KMS-11 (cell line): ENCODE results near the gene ZNRF4.

Experiments
- H2AFZ ChIP-seq: fragments of 200-600 bp; sonication (generic); 2 replicates; pipeline ENCODE4 v1.6.1; 2016; ENCODE audit warnings: antibody characterized with exemption, mixed run types, low read depth
- H3K27ac ChIP-seq: fragments of 200-600 bp; sonication (generic); 2 replicates; pipeline ENCODE4 v1.6.1; 2016; ENCODE audit warnings: mild to moderate bottlenecking, mixed run types
- H3K27me3 ChIP-seq: fragments of 200-600 bp; sonication (generic); 2 replicates; pipeline ENCODE4 v1.6.1; 2017; ENCODE audit warnings: mild to moderate bottlenecking, low read depth, mixed run types, moderate library complexity; ENCODE audit not compliant: insufficient read depth
- H3K36me3 ChIP-seq: fragments of 200-600 bp; sonication (generic); 2 replicates; pipeline ENCODE4 v1.6.1; 2017; ENCODE audit warnings: mild to moderate bottlenecking, mixed run types; ENCODE audit not compliant: insufficient read depth
- H3K4me1 ChIP-seq: fragments of 200-600 bp; sonication (generic); 2 replicates; pipeline ENCODE4 v1.6.1; 2016; ENCODE audit warnings: mild to moderate bottlenecking, low read depth, mixed run types; ENCODE audit not compliant: poor library complexity, severe bottlenecking
- H3K4me2 ChIP-seq: fragments of 200-600 bp; sonication (generic); 2 replicates; pipeline ENCODE4 v1.7.0; 2016; ENCODE audit warnings: mild to moderate bottlenecking, mixed run types
- H3K4me3 ChIP-seq: fragments of 200-600 bp; sonication (generic); IDR thresholded peaks from 2 replicates; pipeline ENCODE4 v1.6.1; 2017; ENCODE audit warnings: low read depth, low read length, mixed read lengths; ENCODE audit not compliant: insufficient read depth
- H3K79me2 ChIP-seq: fragments of 200-600 bp; sonication (generic); 2 replicates; pipeline ENCODE4 v1.6.1; 2016; ENCODE audit warnings: low read depth, mixed run types; ENCODE audit not compliant: insufficient read depth
- H3K9ac ChIP-seq: fragments of 200-600 bp; sonication (generic); 2 replicates; pipeline ENCODE4 v1.6.1; 2016; ENCODE audit warnings: mild to moderate bottlenecking, mixed run types
- H4K20me1 ChIP-seq: fragments of 200-600 bp; sonication (generic); 2 replicates; pipeline ENCODE4 v1.6.1; 2016; ENCODE audit warnings: mild to moderate bottlenecking, mixed run types; ENCODE audit not compliant: insufficient read depth
- TF ChIP-seq, protein P1 (sequence below): fragments of 200-600 bp; sonication (generic); conservative IDR thresholded peaks from 2 replicates; pipeline ENCODE4 v1.6.1; 2017; ENCODE audit warnings: low read depth, mild to moderate bottlenecking, antibody characterized with exemption, low read length, moderate library complexity, mixed read lengths

Gene ZNRF4

DNA sequence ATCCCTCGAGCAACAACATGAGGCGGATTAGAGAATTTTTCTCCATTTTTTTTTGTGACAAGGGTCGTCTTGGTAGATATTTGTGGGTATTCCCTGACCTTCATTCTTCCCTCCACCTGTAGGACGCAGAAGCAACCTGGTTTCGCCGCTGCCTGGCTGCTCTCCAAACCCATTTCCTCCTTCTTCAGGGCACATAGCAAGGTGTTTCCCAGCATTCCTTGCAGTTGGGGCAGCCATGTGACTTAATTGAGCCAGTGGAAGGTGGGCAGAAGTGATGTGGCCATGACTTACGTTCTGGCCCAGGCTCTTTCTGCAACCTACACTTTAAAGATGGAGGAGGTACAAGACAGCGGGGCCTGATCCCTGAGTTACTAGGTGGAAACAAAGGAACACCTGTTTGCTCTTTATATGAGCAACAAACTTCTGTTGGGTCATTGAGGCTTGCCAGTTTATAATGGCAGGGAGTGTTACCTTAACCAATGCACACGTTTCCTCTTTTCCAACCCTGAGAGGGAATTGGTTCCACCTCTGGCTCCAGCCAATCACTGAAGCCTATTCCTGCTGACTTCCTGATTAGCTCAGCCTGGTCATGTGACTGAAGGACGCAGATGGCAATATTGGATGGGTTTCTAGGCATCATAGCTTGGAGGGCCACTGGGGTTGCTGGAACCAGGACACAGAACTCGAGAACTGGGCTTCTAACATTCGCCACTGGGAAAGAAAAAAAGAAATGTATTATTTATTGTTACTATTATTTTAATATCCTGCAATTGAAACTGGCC, 30.8 kb upstream of the ZNRF4 start:
- H3K27ac ChIP-seq = no peak overlapping the region
- no peaks in the 10 kb centered on the region for H3K36me3 ChIP-seq
- no peak overlapping the region for H3K4me2 ChIP-seq
- no peak overlapping the region for H2AFZ ChIP-seq
- TF ChIP-seq, protein P1, sequence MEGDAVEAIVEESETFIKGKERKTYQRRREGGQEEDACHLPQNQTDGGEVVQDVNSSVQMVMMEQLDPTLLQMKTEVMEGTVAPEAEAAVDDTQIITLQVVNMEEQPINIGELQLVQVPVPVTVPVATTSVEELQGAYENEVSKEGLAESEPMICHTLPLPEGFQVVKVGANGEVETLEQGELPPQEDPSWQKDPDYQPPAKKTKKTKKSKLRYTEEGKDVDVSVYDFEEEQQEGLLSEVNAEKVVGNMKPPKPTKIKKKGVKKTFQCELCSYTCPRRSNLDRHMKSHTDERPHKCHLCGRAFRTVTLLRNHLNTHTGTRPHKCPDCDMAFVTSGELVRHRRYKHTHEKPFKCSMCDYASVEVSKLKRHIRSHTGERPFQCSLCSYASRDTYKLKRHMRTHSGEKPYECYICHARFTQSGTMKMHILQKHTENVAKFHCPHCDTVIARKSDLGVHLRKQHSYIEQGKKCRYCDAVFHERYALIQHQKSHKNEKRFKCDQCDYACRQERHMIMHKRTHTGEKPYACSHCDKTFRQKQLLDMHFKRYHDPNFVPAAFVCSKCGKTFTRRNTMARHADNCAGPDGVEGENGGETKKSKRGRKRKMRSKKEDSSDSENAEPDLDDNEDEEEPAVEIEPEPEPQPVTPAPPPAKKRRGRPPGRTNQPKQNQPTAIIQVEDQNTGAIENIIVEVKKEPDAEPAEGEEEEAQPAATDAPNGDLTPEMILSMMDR = no peak
- H4K20me1 ChIP-seq = no peaks in the 10 kb centered on the region
- no peak overlapping the region for H3K9ac ChIP-seq
- no peak overlapping the region for H3K4me3 ChIP-seq
- H3K27me3 ChIP-seq = peaks cover 48% of the 10 kb centered on the region
- no peaks in the 10 kb centered on the region for H3K4me1 ChIP-seq
- no peaks in the 10 kb centered on the region for H3K79me2 ChIP-seq

DNA sequence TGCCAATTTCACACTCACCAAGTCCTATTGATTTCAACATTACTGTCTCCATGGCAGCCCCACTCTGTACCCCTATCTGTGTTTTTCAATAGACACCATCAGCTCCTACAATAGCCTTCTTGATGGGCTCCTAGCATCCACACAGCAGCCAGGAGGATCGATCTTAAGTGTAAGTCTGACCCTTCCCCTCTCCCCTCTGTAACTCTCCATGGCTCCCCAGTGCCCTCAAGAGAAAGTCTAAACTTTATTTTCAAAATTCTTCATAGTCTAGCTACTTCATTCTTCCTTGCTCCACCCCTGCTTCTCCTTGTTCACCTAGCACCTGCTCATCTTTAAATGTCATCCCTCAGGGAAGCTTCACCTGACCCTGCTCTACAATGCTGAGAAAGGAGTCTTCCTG, 30.0 kb upstream of the ZNRF4 start:
- Histone ChIP-seq H3K4me2 (no peak overlapping the region), H4K20me1 (no peaks in the 10 kb centered on the region), H3K27me3 (peaks cover 46% of the 10 kb centered on the region), H3K9ac (no peak overlapping the region), H3K27ac (no peak overlapping the region), H3K36me3 (no peaks in the 10 kb centered on the region), H3K79me2 (no peaks in the 10 kb centered on the region), H3K4me3 (no peak overlapping the region), H3K4me1 (no peaks in the 10 kb centered on the region), H2AFZ (no peak overlapping the region)
- TF ChIP-seq, protein P1 = no peak

DNA sequence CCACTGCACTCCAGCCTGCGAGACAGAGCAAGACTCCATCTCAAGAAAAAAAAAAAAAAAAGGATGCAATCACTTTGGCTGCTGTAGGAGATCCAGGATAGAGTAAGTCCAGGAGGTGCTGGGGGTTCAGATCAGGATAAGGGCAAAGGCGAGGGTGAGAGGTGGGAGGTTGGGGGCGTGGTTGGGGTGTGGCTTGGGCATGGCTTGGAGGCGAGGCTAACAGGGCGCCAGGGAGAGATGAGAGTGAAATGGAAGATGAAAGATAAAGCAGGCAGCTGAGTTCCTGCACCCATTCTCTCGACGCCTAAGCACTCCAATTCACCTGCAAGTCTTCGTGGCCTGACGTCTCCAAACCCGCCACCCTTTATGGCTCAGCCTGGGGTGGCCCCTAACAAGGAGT, 25.0 kb upstream of the ZNRF4 start:
- Histone ChIP-seq H3K9ac (no peak overlapping the region), H3K4me2 (no peak overlapping the region), H2AFZ (no peak overlapping the region), H3K27me3 (peaks cover 31% of the 10 kb centered on the region), H3K36me3 (no peaks in the 10 kb centered on the region), H3K27ac (no peak overlapping the region), H4K20me1 (no peaks in the 10 kb centered on the region), H3K79me2 (no peaks in the 10 kb centered on the region), H3K4me3 (no peak overlapping the region), H3K4me1 (no peaks in the 10 kb centered on the region)
- TF ChIP-seq, protein P1 = no peak

DNA sequence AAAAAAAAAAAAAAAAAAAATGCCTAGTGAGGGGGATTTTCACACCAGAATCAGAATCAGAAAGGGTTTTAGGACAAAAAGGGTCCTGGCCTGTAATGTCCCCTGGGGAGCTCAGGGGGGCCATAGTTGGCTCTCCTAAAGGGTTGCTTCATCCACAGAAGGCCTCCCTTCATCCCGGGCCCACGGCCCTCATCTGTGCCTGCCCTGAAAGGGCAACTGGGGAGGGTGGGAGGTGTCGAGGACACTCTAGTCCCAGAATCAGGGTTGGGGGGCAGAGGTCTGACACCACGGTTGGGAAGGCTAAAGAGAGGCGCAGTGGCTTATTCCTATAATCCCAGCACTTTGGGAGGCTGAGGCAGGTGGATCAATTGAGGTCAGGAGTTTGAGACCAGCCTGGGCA, 22.5 kb upstream of the ZNRF4 start:
- no peaks in the 10 kb centered on the region for H3K4me1 ChIP-seq
- peaks cover 25% of the 10 kb centered on the region for H3K27me3 ChIP-seq
- TF ChIP-seq, protein P1 = no peak
- H3K9ac ChIP-seq = no peak overlapping the region
- no peaks in the 10 kb centered on the region for H3K79me2 ChIP-seq
- no peaks in the 10 kb centered on the region for H3K36me3 ChIP-seq
- no peaks in the 10 kb centered on the region for H4K20me1 ChIP-seq
- H3K4me2 ChIP-seq = no peak overlapping the region
- H3K4me3 ChIP-seq = no peak overlapping the region
- H3K27ac ChIP-seq = no peak overlapping the region
- no peak overlapping the region for H2AFZ ChIP-seq
